Measurements from ENCODE around the gene CHPT1.

DNA sequence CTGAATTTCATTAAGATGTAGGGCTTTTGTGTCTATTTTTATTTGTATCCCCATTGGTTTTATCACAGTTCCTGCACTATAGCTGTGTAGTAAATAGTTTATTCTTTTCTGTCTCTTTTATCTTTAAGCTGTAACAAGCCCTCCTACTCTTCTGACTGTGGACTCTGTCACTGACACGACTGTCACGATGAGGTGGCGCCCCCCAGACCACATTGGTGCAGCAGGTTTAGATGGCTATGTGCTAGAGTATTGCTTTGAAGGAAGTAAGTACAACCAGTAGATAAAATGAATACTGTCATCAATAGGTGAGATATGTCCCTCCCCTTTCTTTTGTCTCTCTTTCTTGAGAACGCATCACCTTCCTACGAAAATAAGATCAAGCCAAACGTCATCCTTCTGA, 34.1 kb upstream of the CHPT1 start:
- no peak for TF ChIP-seq CTCF (IDR thresholded peaks at IDR 0.05; ENCODE audit: low read length)
- no peak for TF ChIP-seq EZH2 (IDR thresholded peaks at IDR 0.05; ENCODE audit: borderline replicate concordance, low read length)

Data from OCI-LY1 (cell line).